Right lobe of liver (tissue), 6 donors: ENCODE results near the gene ADAMTS3. TPM values are rescaled to one million over a fixed set of nuclear protein-coding genes. Genes with fewer than 3 reads are reported as not detected.

Experiments
- ATAC-seq, 4 donors: fragments of 200-7000 bp; cut with Tn5 transposase; one replicate each; pipeline ENCODE4 v1.9.1; 2020; ENCODE audit warnings: mild to moderate bottlenecking in 4 of 4, moderate library complexity in 4 of 4
- DNase-seq, 3 donors: peaks; one replicate each; pipeline ENCODE4 v3.0.0-alpha.2; 2020
- H3K27ac ChIP-seq, 3 donors: fragments of 200-600 bp; one replicate each; pipeline ENCODE4 v1.8.0; 2022
- H3K27me3 ChIP-seq, 2 donors: fragments of 200-600 bp; one replicate each; pipeline ENCODE4 v1.8.0; 2022
- H3K36me3 ChIP-seq, 4 donors: fragments of 200-600 bp; sonication (generic) in 1 of 4; one replicate each; pipeline versions ENCODE4 v1.5.1 to v1.8.0; 2017 to 2022; ENCODE audit warnings: control low read depth in 1 of 4
- H3K4me1 ChIP-seq, 4 donors: fragments of 200-600 bp; sonication (generic) in 1 of 4; one replicate each; pipeline versions ENCODE4 v1.5.1 to v1.8.0; 2017 to 2022; ENCODE audit warnings: control low read depth in 1 of 4
- H3K4me3 ChIP-seq, 3 donors: fragments of 200-600 bp; one replicate each; pipeline ENCODE4 v1.8.0; 2022
- H3K9me3 ChIP-seq, 4 donors: fragments of 200-600 bp; sonication (generic) in 1 of 4; one replicate each; pipeline versions ENCODE4 v1.5.1 to v1.8.0; 2017 to 2022; ENCODE audit warnings: control low read depth in 1 of 4
- CTCF ChIP-seq, 4 donors: fragments of 200-600 bp in 3 of 4; fragments of 450-650 bp in 1 of 4; IDR thresholded peaks; one replicate each; pipeline versions ENCODE4 v1.5.1 to v1.8.0; 2016 to 2022; ENCODE audit warnings: antibody characterized with exemption in 4 of 4, mild to moderate bottlenecking in 2 of 4
- POLR2A ChIP-seq: fragments of 450-650 bp; IDR thresholded peaks from one replicate; pipeline ENCODE4 v1.6.1; 2017; ENCODE audit warnings: antibody characterized with exemption, mild to moderate bottlenecking
- WGBS: methylation state at CpG from one replicate; pipeline ENCODE4 v1.1.6; 2018; ENCODE audit warnings: low coverage, low lambda C conversion rate; ENCODE audit not compliant: insufficient coverage; ENCODE audit errors: missing lambda C conversion rate; 5-methylcytosine and 5-hydroxymethylcytosine counted together
- intact Hi-C, 2 donors: fragments of 100-400 bp; cut with DNase I; formaldehyde crosslinking; loops; one replicate each; pipeline versions ENCODE4 v1.11.2 to v1.14.1; 2022
- total RNA-seq, 6 experiments: library from RNA; depleted of rRNA in 2 of 6; stranded (reverse); fragments of >200 nt in 2 of 6; fragmentation: NEBNext Ultra II Directional in 3 of 6; extraction: Animal tissue kit (Norgen Biotek cat#: 25700) in 3 of 6; gene quantifications; one replicate each; pipeline versions ENCODE4 v1.1.0 to v1.2.4, GENCODE V29; 2016 to 2023
- donor health status: DM: no; HTN: yes; CAD: no.
- donor health status: DM: no; HTN: no; CAD: no.
- donor health status: DM: no; HTN: no; CAD: no.
- donor health status: DM: no; HTN: yes; CAD: no.
- donor health status: DM: no; HTN: yes; CAD: no.

The ADAMTS3 gene
- total RNA-seq, 6 experiments from 2014 or later = 0.12 to 0.64 (median 0.42) TPM

GRCh38 chr4:72319601-72320021 lies 249.4 kb downstream of the ADAMTS3 start:
- TF ChIP-seq CTCF (IDR thresholded peaks at IDR 0.05) = no peak
- TF ChIP-seq POLR2A = no peak
- H3K4me1 ChIP-seq = peaks cover 0 to 15% (median 0%) of the 10 kb centered on the region in 4 donors
- 52% methylated on average over 4 of the region's 4 CpGs for WGBS
- H3K36me3 ChIP-seq = no peaks in the 10 kb centered on the region
- ATAC-seq (peak in 1 of 4 donors; percentile 26), DNase-seq (no peak)
- intact Hi-C loops = no loop called here
- H3K27me3 ChIP-seq = no peaks in the 10 kb centered on the region
- no peak overlapping the region for H3K4me3 ChIP-seq
- no peak overlapping the region for H3K27ac ChIP-seq
- H3K9me3 ChIP-seq = no peaks in the 10 kb centered on the region

GRCh38 chr4:72318421-72319170 lies 250.4 kb downstream of the ADAMTS3 start:
- ATAC-seq = no peak
- no peak for TF ChIP-seq POLR2A
- no peak for TF ChIP-seq CTCF (IDR thresholded peaks at IDR 0.05)
- H3K36me3 ChIP-seq = no peaks in the 10 kb centered on the region
- H3K27me3 ChIP-seq = no peaks in the 10 kb centered on the region
- intact Hi-C loops = no loop called here
- no peak overlapping the region for H3K4me3 ChIP-seq
- no peak overlapping the region for H3K27ac ChIP-seq
- peaks cover 0 to 15% (median 0%) of the 10 kb centered on the region in 4 donors for H3K4me1 ChIP-seq
- DNase-seq = no peak
- WGBS = 71% methylated on average over 7 of the region's 7 CpGs
- no peaks in the 10 kb centered on the region for H3K9me3 ChIP-seq

GRCh38 chr4:72314869-72315268 lies 254.2 kb downstream of the ADAMTS3 start:
- TF ChIP-seq CTCF (IDR thresholded peaks at IDR 0.05) (no peak), POLR2A (no peak)
- H3K4me1 ChIP-seq = peaks cover 0 to 29% (median 0%) of the 10 kb centered on the region in 4 donors
- no peaks in the 10 kb centered on the region for H3K27me3 ChIP-seq
- H3K27ac ChIP-seq = no peak overlapping the region
- intact Hi-C loops = no loop called here
- no peaks in the 10 kb centered on the region for H3K36me3 ChIP-seq
- no peak for DNase-seq
- H3K4me3 ChIP-seq = no peak overlapping the region
- H3K9me3 ChIP-seq = no peaks in the 10 kb centered on the region
- ATAC-seq = peak in 1 of 4 donors; percentile 11

GRCh38 chr4:72313121-72313520 lies 255.9 kb downstream of the ADAMTS3 start:
- 81% methylated on average over 5 of the region's 5 CpGs for WGBS
- DNase-seq = no peak
- TF ChIP-seq POLR2A (no peak), CTCF (IDR thresholded peaks at IDR 0.05) (no peak)
- ATAC-seq = no peak
- Histone ChIP-seq H3K4me3 (no peak overlapping the region), H3K9me3 (no peaks in the 10 kb centered on the region), H3K36me3 (no peaks in the 10 kb centered on the region), H3K27ac (no peak overlapping the region), H3K4me1 (peaks cover 0 to 29% (median 0%) of the 10 kb centered on the region in 4 donors), H3K27me3 (no peaks in the 10 kb centered on the region)
- intact Hi-C loops = no loop called here
